Activated CD4-positive, alpha-beta T cell treated with anti-CD3 and anti-CD28 coated beads, Interleukin-2, amount 50 U/mL, for 1 hour (primary cell): ENCODE results near the gene ZNF18.
"Not testable (repeated sequence)": the region's sequence is repeated elsewhere in the genome, so short reads cannot be mapped to it uniquely, and the experiment has no call there.

Experiments
- DNase-seq: peaks from one replicate; pipeline ENCODE4 v3.0.0-alpha.2; 2020

ZNF18 gene

DNA sequence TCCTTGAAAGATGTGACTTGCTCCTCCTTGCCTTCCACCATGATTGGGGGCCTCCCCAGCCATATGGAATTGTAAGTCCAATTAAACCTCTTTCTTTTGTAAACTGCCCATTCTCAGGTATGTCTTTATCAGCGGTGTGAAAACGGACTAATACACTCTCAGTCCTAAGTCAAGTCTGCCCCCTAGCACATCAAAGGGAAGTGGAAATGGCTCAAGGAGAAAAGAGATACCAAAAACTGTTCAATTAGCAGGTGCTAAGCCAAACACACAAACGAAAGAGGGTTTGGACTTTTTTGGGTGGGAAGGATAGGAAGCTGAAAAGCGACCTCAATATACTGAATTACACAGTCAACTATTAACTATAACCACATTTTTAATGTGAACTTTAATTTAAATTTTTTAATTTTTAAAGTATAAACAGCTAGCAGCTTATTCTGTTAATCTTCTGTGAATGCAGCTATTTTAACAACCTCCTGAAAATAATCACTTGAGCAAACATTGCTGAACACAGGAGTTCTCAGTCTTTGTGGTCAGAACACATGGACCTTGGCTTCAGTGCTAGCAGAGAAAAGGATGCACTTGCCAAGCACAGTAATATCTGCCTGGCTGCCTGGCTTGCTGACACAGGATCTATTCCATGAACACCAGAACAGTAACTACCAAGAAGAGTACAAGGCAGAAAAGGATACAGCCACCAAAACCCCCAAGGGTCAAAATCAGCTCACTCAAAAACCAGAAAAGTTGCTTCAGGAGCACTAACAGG is 10.9 kb downstream of the ZNF18 start:
- DNase-seq: no peak

DNA sequence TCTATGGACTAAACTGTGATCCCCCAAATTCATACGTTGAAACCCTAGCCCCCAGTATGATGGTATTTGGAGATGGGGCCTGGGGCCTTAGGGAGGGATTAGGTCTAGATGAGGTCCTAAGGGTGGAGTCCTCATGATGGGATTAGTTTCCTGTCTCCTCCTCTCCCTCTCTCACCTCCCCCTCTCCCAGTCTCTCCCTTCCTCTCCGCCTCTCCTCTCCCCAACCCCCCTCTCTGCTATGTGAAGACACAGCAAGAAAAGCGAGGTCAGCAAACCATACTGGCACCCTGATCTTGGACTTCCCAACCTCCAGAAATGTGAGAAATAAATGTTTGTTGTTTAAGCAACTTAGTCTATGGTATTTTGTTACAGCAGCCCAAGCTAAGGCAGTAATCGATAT is 15.4 kb downstream of the ZNF18 start:
- DNase-seq: no peak

GRCh38 chr17:11980813-11981212 is 16.5 kb downstream of the ZNF18 start:
- no peak for DNase-seq

DNA sequence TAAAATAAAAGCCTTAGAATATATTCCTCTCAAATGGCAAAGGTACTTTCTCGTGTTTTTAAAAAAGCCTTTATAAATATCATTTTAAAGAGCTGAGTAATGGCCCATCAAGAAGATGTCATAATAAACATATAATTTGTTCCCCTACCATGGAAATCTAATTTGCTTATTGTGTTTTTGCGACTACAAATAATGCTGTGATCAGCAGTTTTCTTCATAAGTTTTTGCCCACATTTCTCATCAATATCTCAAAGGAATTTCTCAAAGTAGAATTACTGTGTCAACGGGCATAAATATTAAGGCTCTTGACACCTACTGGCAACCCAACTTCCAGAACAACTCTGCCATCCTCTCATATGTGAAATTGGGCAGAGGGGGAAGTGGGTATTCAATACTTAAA is 17.5 kb downstream of the ZNF18 start:
- DNase-seq: no peak

DNA sequence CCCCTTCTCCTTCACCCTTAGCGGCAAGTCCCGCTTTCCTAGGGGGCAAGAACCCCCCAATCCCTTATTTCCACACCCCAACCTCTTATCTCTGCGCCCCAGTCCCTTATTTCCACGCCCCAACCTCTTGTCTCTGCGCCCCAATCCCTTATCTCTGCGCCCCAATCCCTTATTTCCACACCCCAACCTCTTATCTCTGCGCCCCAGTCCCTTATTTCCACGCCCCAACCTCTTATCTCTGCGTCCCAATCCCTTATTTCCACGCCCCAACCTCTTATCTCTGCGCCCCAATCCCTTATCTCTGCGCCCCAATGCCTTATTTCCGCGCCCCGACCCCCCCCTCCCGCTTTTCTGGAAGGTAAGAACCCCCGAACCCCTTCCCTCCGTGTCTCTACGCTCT is 24.5 kb downstream of the ZNF18 start:
- DNase-seq: not testable (repeated sequence)

- no peak for DNase-seq
Observed at GRCh38 chr17:11969565-11969964, 27.7 kb downstream of the ZNF18 start.

DNA sequence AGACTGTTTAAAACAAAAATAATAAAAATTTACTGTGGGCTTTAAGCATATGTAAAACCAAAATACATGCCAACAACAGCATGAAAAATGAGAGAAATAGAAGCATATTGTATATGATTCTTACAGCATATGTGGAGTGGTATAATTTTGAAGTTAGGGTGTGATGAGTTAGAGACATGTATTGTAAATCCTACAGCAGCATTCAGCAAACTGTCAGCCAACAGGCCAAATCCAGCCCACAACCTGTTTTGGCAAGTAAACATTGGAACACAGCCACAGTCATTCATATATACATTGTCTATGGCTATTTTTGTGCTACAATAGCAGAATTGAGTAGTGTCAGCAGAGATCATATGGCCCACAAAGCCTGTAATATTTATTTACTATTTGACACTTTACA is 42.3 kb downstream of the ZNF18 start:
- DNase-seq: no peak

- no peak for DNase-seq
Observed at GRCh38 chr17:11953924-11954323, 43.4 kb downstream of the ZNF18 start.

- no peak for DNase-seq
Observed at GRCh38 chr17:11952610-11953009, 44.7 kb downstream of the ZNF18 start.

DNA sequence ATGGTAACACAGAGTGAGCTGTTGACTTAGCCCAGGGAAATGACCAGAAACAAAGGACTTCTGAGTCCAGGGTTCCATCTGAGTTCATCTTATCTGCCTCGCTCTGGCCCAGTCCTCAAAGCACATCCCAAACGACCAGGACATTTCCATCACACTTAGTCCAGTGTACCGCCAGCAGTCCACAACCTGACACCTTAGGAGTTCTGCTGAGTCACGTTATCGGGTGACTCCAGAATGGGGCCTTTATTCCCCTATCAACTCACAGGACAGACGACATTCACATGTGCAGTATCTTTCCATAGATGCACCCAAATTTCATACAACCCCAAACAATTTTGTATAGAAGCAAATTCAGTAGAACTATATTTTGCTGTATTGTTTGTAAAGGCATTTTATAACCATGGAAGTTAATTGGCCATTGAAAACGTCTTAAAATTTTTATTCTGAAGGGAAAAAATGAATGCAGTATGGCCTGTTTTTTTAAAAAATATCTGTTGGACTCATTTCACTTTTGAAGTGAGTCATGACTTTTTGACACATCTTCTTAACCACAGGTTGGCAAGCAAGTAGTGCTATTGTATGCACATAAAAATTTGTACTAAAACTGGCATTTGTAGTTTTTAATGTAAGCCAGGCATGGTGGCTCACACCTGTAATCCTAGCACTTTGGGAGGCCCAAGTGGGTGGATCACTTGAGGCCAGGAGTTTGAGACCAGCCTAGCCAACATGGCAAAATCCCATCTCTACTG is 46.3 kb downstream of the ZNF18 start:
- DNase-seq: no peak

GRCh38 chr17:11949571-11949970 is 47.7 kb downstream of the ZNF18 start:
- DNase-seq: not testable (repeated sequence)

GRCh38 chr17:11948789-11949188 is 48.5 kb downstream of the ZNF18 start:
- no peak for DNase-seq

GRCh38 chr17:11944587-11944986 is 52.7 kb downstream of the ZNF18 start:
- DNase-seq: no peak

GRCh38 chr17:11943759-11944347 is 53.4 kb downstream of the ZNF18 start:
- DNase-seq: no peak

GRCh38 chr17:11943086-11943485 is 54.2 kb downstream of the ZNF18 start:
- not testable (repeated sequence) for DNase-seq

- DNase-seq: no peak
Observed at GRCh38 chr17:11940904-11941303, 56.4 kb downstream of the ZNF18 start.

DNA sequence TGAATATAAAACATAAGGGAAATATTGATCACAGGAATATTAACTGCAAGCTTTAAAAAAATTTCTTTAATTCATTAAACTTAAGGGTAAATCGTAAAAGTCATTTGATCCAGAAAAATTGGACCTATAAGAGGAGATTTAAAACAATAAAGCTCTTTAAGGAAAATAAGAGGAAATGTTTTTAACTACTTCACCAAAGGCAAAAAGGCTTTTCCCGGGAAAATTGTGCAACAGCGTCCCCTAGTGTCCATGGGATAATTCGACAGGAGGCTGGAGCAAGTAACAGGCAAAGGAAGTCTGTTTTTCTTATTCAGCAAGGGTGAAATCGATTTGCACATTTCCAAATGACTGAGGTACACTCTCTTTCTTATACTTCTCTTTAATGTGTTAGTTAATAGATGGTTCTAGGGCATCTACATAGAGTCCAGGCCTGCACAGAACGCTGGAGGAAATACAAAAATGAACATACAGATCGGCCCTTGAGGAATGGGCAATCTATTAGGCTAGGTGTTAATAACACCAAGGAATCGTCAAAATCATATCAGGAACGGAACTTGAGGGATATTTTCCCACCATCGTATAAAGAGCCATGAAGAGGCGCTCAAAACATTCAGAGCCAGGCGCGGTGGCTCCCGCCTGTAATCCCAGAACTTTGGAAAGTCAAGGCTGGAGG is 61.4 kb downstream of the ZNF18 start:
- DNase-seq: no peak

DNA sequence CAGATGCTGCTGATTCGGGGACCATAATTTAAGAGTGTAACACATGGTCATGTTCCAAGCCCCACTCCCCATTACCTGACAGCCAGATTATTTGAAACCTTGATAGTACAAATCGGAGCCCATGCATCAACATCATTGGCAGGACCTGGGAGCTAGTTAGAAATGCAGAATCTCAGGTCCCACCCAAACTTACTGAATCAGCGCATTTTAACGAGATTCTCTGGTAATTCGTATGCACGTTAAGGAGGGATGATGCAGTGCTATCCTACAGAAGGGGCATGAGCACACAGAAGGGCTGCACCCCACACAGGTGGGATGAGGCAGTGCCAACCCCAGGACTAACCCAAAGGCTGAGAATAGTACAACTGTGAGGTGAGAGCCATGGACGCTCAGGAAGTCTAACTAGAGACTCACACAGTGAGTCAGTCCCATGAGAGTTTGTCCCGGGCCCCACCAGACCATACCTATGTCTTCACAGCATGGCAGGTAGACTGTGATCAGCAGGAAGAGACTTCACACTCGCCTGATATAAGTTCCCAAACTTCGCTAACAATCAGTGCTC is 64.9 kb downstream of the ZNF18 start:
- no peak for DNase-seq

DNA sequence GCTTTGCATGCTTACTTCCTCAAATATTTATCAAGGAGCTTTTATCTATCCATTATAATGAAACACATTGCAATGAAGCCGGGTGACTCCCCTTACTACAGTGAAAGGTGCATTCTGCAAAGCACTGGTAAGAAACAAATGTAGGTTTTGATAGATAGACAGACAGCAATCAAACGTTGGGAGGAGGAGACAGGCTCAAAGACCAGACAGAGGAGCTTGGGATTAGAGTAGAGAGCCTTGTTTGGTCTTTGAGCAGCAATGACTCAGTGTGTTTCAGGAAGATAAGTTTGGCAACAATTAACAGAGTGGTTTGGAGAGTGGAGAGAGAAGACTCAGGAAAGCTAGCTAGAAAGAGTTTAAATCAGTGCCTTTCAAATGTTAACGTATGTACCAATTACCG is 68.8 kb downstream of the ZNF18 start:
- no peak for DNase-seq
